HG03066 (cell line): Measurements from ENCODE around the gene ACAP1.

Experiments used
- ATAC-seq: cut with Tn5 transposase; IDR thresholded peaks from one replicate; pipeline ENCODE4 v1.9.1; 2021; ENCODE audit warnings: low read depth; ENCODE audit not compliant: unreplicated experiment

The ACAP1 gene

DNA sequence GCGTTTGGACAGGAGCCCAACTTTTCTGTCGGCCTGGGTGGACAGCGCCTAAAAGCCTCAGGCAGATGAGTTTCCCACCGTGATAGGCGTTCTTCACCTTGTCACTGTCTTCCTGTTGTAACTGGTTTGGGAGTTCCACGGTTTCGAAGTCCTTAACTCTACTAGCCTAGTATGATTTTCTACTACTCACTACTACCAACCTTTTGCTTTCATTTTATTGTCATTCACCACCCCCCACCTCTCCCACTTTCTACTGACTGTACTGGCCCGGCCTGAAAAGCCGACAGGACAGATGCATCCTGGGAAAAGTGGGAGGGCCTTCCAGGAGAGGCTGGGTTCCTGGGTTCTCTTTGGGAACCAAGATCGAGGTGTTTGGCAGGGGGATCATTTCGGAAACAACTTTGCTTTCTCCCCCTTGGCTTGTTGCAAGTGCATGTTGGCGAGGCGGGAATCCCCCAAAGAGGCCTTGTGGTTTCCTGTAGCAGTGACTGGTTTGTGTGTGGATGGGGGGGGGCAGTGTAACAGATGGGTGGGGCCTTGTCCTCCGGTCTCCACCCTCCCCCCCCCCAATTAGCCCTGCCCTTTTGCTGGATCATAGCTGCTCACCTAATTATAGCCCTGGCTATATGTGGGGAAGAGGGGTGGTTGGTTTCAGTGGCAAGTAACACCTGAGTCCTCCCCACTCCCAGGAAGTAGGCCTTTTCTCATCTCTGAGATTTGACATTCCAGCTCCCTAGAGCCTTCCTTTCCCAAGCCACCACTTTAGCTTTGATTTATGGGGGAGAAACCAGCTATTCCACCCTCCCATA, 27.5 kb upstream of the ACAP1 start:
- ATAC-seq: no peak

DNA sequence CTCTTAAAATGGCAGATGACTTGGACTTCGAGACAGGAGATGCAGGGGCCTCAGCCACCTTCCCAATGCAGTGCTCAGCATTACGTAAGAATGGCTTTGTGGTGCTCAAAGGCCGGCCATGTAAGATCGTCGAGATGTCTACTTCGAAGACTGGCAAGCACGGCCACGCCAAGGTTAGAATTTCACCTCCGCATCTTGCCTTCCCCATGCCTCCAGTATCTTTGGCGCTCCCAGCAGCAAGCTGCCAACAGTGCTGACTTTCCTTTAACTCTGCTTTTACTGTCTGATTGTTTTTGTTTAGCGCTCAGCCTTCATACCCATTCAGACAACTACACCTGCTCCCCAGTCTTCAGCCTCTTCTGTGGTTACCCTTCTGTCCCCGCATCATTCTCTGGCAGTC, 26.7 kb upstream of the ACAP1 start:
- no peak for ATAC-seq

DNA sequence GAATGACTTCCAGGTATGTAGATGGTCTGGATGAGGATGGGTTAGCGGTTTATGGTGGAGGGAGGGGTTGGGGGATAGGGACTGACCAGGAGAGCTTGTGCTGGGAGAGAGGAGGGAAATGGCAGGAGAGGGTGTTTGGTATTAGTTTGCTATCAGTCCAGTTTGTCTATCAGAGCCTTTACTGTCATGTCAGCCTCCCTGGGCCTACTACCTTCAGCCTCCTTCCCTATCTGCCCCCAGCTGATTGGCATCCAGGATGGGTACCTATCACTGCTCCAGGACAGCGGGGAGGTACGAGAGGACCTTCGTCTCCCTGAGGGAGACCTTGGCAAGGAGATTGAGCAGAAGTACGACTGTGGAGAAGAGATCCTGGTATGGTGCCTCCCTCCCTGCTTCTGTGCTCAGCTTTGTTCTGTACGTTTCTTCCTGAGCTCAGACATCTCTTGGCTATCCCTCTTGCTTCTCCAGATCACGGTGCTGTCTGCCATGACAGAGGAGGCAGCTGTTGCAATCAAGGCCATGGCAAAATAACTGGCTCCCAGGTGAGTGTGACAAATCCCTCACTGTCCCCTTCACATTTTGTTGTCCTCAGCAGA, 25.1 kb upstream of the ACAP1 start:
- ATAC-seq: no peak

DNA sequence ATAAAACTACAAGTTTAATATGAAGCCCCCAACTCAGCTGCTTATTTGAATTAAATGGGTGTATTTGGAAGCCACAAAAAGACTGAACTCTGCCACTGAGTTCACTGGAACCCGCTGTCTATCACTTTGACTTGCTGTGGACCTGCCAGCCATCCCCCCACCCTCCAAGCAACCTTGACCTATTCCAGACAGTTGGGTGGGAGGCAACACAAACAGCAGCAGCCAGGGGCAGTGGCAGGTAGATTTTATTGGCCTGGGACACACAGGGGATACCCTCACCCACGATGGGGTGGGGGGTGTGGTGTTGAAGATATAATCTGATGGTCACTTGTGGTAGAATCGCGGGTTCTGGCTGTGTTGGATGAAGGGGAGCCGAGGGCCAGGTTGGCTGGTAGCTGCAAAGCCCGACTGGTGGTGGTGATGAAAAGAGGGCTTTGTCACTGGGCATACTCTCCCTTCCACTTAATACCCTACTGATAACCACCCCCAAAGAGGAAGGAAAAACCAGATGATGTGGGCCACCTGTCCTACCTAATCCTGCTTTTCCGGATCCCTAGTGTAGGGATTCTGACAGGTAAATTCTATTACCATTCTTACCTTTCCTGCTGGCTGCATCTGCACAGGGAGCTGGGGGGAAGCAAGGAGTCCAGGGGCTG, 23.8 kb upstream of the ACAP1 start:
- no peak for ATAC-seq

DNA sequence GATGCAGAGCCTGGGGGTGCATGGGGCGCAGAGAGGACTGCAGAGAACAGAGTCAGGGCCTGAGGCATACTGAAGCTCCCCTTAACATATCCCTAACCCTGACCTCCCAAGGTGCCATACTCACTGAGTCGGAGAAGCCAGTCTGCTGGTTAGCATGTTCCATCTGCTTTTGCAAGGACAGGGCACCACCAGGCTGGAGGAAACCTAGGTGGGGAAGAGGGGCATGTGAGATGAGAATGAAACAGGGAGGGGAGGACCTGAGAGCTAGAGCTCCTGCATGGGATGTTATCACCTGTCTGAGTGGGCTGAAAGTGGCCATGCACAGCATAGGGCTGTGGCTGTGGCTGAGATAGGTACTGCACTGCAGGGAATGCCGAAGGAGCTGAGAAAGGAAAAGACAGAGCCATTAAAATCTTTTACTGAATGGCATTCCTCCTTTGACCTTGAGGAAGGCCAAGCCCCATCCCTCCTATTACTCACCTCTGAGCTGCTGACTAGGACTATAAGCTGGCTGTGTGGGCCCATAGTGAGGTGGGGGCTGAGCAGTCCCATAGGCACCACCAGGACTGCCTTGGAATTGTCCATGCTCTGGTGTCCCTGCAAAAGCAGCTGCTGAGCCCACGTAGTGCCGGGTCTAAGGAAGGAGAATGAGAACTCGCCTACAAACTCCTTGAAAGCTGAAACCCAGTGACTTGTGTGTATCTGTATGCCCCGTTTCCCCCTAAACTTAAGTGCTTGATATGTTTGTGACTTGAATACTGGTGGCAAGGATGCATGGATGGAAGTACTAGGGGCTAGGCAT, 23.0 kb upstream of the ACAP1 start:
- ATAC-seq: no peak

DNA sequence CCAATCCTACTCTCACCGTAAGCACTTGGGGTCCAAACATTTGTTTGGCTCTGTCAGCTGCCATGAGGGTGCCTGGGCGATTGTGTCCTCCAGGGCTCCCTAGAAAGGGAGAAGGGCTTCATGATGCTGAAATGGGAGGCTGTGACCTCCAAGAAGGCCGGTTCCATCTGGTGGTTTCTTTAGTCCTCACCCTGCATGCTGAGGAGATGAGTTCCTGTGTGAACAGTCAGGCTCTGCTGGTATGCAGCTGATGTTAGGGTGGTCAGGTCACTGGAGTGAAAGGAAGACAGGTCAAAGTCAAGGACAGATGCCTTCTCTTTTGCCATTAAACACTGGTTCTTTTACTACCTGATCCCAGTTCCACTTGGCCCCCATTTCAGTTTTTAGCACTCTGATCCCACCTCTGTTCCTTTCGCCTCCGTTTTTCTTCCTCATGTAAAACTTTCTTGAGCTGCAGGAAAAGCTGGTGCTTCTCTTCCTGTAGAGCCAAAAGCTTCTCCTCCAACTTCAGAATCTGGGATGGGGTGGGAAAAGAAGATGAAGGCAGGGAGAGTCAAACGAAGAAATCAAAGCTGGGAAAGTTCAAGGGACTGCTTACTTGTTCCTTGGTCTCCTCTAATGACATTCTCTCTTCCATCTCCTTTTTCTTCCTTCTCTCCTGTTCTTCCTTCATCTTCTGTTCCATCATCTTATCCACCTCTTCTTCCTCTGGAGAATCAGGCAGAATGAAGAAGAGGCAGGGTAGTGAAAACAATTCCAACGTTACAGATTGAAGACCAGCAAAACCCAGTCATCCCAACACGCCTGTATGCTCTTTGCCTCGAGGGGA, 22.2 kb upstream of the ACAP1 start:
- ATAC-seq: no peak

DNA sequence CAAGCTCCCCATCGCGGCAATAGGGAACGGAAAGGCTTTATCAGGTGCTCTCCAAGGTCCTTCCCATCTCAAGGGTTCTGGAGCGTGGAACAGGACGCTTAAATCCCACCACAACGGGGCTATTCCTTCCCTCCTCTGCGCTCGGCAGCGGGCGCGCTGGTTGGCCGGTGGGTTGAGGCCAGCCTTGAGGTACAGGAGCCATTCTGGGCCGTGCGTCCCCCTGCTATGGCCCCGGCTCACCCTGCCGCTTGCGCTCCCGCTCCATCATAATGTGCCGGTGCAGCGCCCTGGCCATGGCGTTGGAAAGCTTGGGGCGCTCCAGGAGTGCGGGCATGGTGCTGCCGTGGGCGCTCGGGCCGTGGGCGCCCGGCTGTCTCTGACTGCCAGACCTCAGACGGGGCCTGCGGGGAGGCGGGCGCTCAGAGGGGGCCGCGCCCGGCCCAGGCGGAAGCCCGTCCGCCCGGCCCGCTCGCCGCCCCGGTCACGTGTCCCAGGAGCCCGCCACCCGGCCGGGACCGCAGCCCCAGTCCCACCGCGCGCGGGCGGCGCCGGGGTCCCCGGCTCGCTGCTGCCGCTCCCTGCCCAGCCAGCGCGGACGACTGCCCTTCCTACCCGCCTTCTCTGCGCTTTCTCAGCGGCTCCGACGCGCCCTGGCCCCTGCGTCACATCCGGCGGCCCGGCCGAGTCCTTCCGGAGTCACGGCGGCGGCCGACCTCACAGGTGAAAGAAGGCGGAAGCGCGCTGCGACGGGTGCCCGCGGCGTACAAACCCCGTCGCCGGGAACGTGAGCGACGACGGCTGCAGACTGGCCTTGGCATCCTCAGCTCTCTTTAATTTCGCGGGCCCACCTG, 21.4 kb upstream of the ACAP1 start, which contains the start of gene GPS2:
Gene GPS2 (minus strand): TSS at position 642 of the 851 bp plus-strand sequence. CDS start 308 bp downstream, at position 334.
- peak; percentile 65 for ATAC-seq

DNA sequence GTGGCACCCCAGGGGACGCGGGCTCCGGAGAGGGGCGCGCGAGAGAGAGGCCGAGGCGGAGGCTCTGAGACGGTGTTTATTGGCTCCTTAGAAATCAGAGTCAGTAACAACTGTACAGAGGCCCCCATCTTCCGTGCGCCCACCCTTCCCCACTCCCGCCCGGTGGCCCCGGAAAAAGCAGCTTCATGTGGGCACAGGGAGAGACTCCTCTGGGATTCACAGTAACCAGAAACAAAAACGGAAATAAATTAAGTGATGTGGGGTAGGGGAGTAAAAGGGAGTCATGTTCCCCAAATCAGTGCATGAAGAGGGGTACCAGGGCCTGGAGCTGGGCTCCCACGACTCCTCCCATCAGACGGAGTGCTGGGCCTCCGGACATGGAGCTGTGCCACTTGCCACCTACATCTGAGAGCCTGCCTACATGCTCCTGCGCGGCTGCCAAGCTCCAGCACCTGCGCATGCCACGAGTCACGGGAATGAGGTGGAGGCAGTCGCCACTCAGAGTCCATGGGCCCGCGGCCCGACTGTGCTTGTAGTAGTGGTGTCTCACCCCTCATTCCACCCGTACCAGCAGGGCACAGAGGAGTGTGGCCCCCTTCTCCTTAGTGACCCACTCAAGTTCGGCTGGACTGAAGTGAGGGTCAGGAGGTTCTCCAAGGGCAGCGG, 20.6 kb upstream of the ACAP1 start:
- ATAC-seq: no peak

DNA sequence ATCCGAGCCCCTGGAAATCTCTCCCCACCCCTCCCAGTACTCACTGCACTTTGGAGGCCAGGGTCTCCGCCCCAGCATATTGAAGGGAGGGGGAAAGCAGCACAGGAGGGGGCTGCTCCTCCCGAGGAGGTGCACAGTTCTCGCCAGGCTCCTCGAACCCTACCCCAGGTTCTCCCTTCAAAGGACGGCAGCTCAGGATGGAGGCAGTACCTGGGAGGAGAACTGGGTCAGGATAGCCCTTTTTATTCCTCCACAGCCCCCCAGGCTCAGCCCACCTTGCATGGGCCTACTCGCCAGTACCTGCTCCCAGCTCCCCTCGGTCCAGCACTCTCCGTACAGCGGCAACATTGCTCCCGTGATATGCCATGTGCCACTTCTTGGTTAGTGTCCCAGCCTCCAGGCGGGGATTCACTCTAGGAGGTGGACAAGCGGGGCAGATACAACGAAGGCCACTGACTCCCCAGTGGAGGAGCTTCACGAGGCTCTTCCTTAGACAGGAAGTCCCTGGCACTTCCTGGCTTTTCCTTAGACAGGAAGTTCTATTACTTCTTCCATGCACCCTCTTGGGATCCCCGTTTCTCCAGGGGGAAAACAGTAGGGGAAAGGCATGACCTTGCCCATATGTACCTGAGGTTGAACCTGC, 19.0 kb upstream of the ACAP1 start:
- ATAC-seq: no peak

DNA sequence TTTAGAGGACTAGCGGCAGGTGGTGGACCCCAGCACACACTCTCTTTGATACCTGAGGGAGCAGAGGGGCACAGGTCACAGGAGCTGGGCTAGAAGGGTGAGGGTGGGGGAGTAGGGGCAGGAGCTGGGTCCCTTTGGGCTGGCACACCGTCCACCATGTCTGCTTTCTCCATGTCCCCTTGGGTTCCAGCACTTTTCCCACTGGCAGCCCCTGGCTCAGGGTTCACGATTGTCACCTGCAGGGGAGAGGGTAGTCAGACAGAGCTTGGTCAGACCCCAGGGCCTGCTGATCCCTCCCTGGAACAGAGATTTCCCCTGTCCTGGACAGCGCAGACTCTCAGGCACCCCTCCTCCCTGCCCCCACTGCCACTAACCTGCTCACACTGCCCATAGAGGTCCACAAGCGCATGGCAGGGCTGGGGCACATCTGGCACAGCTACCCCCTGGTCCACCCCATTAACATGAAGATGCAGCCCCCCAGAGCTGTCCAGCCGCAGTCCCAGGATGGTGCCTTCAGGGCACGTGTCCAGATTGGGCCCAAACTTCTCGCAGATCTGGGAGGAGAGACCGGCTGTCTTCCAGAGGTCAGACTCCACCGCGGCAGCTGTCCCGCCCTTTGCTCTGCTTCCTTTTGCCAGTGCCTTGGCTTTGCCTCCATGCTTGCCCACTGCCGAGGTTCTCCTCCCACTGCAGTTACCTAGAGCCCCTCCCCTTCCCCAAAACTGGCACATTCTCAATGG, 18.0 kb upstream of the ACAP1 start:
- ATAC-seq: no peak

DNA sequence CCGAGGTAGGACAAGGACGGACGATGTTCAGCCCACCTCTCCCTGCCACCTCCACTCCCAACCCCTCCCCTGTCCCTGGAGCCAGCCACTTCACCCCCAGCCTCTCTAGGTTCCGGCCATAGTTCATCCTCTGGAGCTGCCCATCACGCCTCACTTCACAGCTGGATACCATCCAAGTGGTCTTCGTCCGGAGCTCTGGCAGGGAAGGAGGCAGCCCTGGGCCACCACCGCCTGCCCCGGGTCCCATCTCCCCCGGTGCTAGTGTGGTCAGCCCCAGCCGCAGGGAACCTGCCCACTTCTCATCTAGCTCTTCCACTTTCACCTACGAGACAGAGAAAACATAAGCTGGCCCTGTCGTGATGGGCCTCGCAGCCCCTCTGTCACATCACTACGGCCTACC, 14.9 kb upstream of the ACAP1 start:
- ATAC-seq: no peak

DNA sequence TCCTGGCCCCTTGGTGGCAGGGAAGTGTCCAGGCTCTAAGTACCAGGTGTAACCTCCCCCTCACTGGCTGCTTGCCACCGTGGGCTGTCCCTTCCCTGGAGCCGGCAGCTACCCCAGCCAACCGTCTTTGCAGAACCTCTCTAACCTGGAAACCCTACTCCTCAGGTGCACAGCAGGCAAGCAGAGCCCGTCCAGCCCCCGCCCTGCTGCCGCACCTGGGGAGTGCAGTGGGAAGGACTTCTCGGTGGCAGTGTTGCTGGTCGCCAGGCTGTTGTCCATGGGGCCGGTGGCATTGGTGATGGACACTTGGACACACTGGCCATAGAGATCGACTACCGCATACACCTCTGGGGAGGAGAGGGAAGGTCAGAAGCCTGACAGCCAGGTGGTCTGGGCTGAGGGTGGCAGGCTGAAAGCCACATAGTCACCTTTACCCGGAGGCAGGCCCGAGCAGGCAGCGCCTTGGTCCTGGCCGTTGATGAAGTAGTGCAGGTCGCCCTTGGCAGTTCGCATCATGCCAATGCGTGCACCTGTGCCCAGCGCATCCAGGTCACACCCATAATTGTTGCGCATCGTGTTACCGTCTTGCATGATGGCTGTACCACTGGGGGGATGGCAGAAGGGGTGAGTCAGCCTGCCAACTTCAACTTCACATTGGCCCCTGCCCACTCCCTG, 13.7 kb upstream of the ACAP1 start:
- ATAC-seq: no peak

DNA sequence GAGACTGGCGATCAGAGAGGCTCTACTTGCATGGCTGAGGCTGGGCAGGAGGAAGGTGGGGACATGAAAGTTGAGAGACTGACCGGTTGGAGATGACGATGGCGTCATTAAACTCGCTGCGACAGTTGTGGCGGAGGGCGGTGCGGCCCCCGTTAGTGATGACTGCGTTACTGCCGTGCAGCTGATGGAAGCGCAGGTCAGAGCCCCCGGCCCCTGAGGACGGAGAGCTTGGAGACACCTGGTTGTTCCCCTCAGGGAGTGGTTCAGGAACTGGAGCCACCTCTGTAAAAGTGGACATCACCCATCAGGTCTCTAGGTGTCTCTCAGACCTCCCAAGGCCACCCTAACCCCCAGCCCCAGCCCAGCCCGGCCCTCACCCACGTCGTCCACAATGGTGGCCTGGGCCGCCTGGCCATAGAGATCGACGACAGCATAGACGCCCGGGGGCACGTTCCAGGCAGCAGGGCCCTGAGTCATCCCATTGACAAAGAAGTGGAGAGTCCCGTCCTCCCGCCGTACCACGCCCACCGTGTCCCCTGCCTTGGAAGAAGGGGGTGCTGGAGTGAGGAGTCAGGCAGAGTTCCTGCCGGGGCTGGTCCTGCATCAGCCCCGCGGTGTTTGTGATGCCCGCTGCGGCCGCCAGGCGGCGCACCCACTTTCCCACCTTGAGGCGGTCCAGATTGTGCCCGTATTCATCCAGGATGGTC, 12.4 kb upstream of the ACAP1 start:
- no peak for ATAC-seq

DNA sequence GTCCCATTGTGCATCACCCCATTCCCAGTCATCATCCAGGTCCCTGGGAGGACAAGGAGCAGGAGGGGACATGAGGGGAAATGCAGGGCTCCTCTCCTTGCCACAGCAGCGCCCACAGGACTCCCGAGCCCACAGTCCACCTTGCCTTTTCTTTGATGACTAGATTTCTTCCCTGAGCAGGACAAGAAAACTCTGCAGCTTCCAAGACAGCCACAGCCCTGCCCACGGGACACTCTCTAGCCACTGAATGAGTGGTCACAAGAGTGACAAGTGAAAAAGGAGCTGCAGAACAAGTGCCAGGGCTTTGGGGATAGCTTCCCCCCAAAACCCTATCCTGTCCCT, 11.9 kb upstream of the ACAP1 start:
- no peak for ATAC-seq

DNA sequence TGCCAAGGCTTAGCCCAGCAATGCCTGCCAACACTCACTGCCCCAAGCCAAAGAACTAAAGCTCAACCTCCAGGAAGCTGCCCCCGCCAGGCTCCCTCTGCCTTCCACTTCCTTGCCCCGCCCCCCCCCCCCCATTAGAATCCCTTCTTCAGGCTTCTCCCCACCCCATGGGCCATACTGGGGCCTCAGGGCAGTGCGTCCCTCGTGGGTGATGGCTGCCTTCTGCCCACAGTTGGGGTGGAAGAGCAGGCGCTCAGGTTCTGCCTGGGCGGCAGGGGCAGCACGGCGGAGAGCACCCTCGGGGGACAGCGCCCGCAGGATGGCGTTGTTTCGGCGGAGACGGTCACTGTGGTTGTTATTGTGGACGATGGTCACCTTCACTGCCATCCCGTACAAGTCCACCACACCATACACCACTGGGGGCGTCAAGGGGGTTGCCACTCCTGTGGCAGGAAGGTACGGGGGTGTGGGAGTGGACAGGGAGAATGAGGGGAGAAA, 11.2 kb upstream of the ACAP1 start:
- no peak for ATAC-seq

DNA sequence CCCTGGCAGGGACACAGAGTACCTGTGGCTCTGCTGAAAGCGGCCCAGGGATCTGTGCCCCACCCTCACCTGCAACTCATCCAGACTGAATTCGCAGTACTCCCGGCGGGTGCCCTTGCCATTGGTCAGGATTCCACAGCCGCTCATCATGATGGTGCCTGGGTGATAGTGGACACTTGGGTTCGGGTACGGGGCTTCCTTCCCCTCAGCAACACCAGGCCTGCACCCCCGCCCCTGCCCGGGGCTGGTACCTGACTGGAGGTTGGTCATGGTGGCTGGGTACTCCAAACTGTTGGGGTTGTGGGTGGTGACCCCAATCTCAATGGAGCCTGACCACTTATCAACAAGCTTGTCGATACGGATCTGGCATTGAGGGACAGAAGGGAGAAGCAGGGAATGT, 10.1 kb upstream of the ACAP1 start:
- ATAC-seq: no peak
